GM08714 (cell line): ENCODE measurements around the gene IFT122.
"Not testable (repeated sequence)": the region's sequence is repeated elsewhere in the genome, so short reads cannot be mapped to it uniquely, and the experiment has no call there.

Experiments used
- H3K4me3 ChIP-seq: fragments of 200-500 bp; sonication (Bioruptor generic); 2 replicates; pipeline ENCODE4 v1.5.1; 2014; ENCODE audit warnings: mild to moderate bottlenecking, low read length, inconsistent platforms
- ZNF274 ChIP-seq: IDR thresholded peaks from 2 replicates; pipeline ENCODE4 v1.6.1; 2012; ENCODE audit warnings: mild to moderate bottlenecking, low read depth, low read length

Gene IFT122

GRCh38 chr3:129543999-129544398 lies 104.0 kb downstream of the IFT122 start:
- no peak for TF ChIP-seq ZNF274
- no peak overlapping the region for H3K4me3 ChIP-seq

GRCh38 chr3:129545951-129546350 lies 105.9 kb downstream of the IFT122 start:
- not testable (repeated sequence) for H3K4me3 ChIP-seq

- TF ChIP-seq ZNF274: no peak
- no peak overlapping the region for H3K4me3 ChIP-seq
Observed at GRCh38 chr3:129547241-129547640, 107.2 kb downstream of the IFT122 start.

GRCh38 chr3:129548104-129548965 lies 108.3 kb downstream of the IFT122 start:
- no peak for TF ChIP-seq ZNF274
- no peak overlapping the region for H3K4me3 ChIP-seq

- no peak overlapping the region for H3K4me3 ChIP-seq
- no peak for TF ChIP-seq ZNF274
Observed at GRCh38 chr3:129549006-129549800, 109.2 kb downstream of the IFT122 start.

GRCh38 chr3:129549805-129550204 lies 109.8 kb downstream of the IFT122 start:
- no peak overlapping the region for H3K4me3 ChIP-seq
- no peak for TF ChIP-seq ZNF274

- no peak for TF ChIP-seq ZNF274
- no peak overlapping the region for H3K4me3 ChIP-seq
Observed at GRCh38 chr3:129552287-129553050, 112.4 kb downstream of the IFT122 start.

GRCh38 chr3:129553171-129553570 lies 113.1 kb downstream of the IFT122 start:
- H3K4me3 ChIP-seq: no peak overlapping the region
- TF ChIP-seq ZNF274: no peak

GRCh38 chr3:129553719-129554118 lies 113.7 kb downstream of the IFT122 start:
- TF ChIP-seq ZNF274: no peak
- no peak overlapping the region for H3K4me3 ChIP-seq

- TF ChIP-seq ZNF274: no peak
- no peak overlapping the region for H3K4me3 ChIP-seq
Observed at GRCh38 chr3:129554356-129555152, 114.5 kb downstream of the IFT122 start.

GRCh38 chr3:129555153-129555550 lies 115.1 kb downstream of the IFT122 start:
- no peak overlapping the region for H3K4me3 ChIP-seq

GRCh38 chr3:129555616-129556357 lies 115.8 kb downstream of the IFT122 start:
- TF ChIP-seq ZNF274: no peak
- no peak overlapping the region for H3K4me3 ChIP-seq

More at GRCh38 chr3:129555153-129555550, 115.1 kb downstream of the IFT122 start:
- TF ChIP-seq ZNF274: no peak

GRCh38 chr3:129556358-129556695 lies 116.3 kb downstream of the IFT122 start:
- no peak for TF ChIP-seq ZNF274
- H3K4me3 ChIP-seq: no peak overlapping the region
